Cardiac septum (tissue), 1 donor: ENCODE results near the gene PRDM5. TPM values are rescaled to one million over a fixed set of nuclear protein-coding genes. Genes with fewer than 3 reads are reported as not detected.

Experiments
- DNase-seq: peaks from one replicate; pipeline ENCODE4 v3.0.0-alpha.2; 2020; ENCODE audit warnings: low spot score
- intact Hi-C: fragments of 100-400 bp; cut with DNase I; formaldehyde crosslinking; loops from one replicate; pipeline ENCODE4 v1.14.0; 2022
- total RNA-seq: library from RNA; stranded (reverse); fragmentation: NEBNext Ultra II Directional; extraction: Animal tissue kit (Norgen Biotek cat#: 25700); gene quantifications from one replicate; pipeline ENCODE4 v1.2.1, GENCODE V29; 2021
- donor health status: DM: no; HTN: no; CAD: no.

Gene PRDM5
- total RNA-seq, 1 donor from 2014 or later: 24.3 TPM

GRCh38 chr4:120864969-120865368, 57.6 kb downstream of the PRDM5 start:
- intact Hi-C loops: no loop called here
- no peak for DNase-seq

DNA sequence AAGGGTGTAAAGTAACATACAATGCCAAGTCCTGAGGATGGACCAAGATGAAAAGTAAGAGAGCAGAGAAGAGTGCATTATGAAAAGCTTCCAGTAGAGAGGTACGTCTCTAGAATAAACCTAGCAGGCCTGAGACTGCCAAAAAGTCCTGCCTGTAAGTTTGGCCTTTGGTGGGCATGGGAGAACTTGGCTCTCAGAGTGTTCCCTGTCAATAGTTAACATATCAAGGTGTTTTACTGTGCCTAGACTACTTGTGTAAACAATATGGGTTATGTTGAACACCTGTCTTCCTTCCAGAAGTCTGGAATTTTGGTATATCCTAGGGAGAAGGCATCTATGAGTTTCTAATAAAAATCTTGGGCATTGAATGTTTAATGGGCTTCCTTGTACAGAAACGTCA, 60.1 kb downstream of the PRDM5 start:
- no peak for DNase-seq
- intact Hi-C loops: no loop called here

DNA sequence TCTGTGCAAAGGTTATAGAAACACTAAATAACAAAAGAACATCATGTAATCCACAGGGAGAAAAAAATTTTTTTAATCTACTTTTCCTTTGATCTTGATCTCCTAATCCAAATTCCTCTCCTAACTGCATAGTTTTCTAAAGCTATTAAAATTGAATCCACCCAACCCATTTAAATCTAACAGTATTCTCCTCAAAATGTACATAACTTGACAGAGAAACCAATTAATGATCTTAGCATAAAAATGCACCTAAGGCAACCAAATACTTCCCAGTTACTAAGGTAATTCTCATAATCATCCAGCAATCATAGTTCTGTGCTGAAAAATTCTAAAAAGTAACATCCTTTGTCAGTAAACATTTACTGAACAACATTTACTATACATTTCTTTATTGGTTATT, 60.7 kb downstream of the PRDM5 start:
- DNase-seq: no peak
- intact Hi-C loops: no loop called here

GRCh38 chr4:120858776-120859175, 63.8 kb downstream of the PRDM5 start:
- intact Hi-C loops: no loop called here

GRCh38 chr4:120857312-120857711, 65.2 kb downstream of the PRDM5 start:
- DNase-seq: no peak
- intact Hi-C loops: no loop called here

More at GRCh38 chr4:120858776-120859175, 63.8 kb downstream of the PRDM5 start:
- no peak for DNase-seq

GRCh38 chr4:120856294-120856693, 66.2 kb downstream of the PRDM5 start:
- DNase-seq: no peak
- intact Hi-C loops: no loop called here

DNA sequence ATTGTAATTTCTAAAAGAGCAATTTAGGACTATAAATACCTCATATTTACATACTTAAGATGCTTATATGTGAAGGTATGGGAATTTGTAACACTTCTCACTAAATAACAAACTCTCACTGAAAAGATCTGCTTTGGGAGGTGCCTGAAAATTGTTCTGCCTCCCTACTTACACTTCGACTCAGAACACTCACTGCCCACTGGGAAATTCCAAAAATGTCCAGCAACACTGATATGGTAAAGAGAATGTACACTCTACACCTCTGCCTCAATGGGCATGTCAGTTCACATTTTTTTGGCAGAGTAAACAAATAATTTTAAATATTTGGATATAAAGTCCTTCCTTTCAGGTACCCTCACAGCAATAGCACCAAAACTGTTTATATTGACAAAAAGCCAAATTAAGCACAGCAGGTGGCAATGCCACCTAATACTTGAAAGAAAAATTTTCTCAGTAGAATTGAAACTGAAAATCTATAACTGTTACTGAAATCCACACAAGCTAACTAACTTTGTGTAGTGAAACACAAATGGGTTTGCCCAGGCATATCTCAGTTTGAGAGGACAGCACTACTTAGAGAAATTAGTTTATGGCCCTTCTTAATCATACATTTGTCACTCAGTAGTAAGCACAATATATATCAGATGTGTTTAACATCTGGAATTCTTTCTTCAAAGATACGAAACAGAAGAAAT, 67.1 kb downstream of the PRDM5 start:
- DNase-seq: no peak
- intact Hi-C loops: no loop called here

DNA sequence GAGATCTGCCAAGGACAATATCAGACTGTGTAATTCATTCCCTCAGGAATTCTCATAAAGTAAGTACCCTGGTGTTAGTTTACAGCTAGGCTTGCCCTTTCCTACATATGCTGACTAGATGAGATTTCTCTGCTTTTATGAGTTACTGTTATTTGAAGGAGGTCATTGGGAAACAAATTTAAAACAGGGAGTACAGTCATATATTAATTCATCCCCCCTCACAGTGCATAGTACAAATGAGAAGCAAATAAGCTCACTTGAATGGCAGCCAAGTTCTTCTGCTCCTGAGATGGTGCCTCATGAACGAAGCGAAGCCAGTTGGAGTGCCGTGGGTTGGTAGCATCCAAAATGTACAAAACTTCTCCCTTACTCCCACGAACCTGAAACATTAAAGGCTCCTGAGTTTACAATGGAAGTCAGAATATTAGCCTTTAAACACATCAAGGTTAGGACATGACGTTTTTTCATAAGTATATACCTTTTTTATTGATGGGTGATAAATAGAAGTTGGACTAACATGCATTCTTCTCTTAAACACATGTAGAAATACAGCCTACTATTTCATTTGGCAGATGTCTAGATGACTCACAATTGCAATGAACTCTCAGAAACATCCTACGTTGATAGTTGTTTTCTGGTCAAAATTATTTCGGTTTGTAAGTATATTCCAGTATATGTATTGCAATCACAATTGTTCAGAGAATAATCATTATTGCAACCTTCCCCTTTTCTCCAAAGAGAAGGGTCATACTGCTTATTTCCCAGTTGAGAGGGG, 69.2 kb downstream of the PRDM5 start:
- intact Hi-C loops: no loop called here
- DNase-seq: no peak

DNA sequence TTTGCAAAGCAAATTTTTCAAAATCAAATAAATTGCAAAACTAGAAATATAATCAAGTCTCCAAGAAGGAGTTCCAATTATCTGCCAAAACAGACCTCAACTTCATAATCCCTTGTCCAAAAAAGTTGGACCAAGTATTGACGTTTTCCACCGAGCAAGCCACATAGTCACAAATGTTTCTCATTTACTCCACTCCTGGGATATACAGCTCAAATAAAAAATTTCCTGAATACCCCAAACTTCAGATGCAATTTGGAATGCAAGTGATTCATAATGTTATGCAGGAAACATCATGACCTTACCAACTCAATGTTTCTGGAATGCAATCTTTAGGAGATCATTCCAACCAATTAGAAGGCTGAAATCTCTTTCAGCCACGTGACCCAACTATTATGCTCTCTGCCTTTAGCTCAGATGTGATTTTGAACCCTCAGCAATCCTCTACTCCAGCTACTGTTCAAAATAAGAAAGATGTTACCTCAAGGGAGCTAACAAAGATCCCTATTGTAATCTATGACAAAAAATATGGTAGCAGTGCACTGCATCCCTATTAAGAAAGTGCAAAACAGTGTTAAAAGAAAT, 72.4 kb downstream of the PRDM5 start:
- intact Hi-C loops: no loop called here
- DNase-seq: no peak

- no peak for DNase-seq
- intact Hi-C loops: no loop called here
Observed at GRCh38 chr4:120847019-120847582, 75.4 kb downstream of the PRDM5 start.

DNA sequence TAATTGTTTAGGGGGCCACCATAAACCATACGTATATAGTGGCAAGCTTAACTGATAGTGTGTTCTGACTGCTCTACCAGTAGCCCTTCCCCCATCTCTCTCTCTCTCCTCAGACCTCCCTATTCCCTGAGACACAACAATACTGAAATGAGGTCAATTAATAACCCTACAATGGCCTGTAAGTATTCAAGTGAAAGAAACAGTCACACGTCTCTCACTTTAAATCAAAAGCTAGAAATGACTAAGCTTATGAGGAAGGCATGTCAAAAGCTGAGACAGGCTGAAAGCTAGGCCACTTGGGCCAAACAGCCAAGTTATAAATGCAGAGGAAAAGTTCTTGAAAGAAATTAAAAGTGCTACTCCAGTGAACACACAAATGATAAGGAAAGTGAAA, 78.0 kb downstream of the PRDM5 start:
- intact Hi-C loops: no loop called here
- DNase-seq: no peak

GRCh38 chr4:120843849-120844527, 78.5 kb downstream of the PRDM5 start:
- no peak for DNase-seq
- intact Hi-C loops: no loop called here

GRCh38 chr4:120842031-120842430, 80.5 kb downstream of the PRDM5 start:
- intact Hi-C loops: no loop called here
- no peak for DNase-seq

DNA sequence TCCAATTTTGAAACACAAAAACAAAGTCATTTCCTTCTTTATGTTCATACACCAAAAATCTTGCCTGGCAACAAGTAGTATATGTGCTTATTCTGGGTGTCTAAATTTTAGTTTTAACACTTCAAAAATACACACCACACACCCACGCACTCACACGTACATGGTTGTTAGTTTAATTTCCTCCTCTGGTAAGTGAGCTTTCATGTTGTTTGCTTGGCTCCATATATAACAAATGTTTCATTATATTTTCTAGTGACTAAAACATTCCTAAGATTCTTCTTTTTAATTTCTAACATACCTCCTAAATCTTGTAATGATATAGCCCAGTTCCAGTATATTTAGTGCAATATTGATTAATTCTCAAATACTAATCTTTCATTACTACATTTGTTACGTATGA, 80.9 kb downstream of the PRDM5 start:
- DNase-seq: no peak
- intact Hi-C loops: no loop called here

DNA sequence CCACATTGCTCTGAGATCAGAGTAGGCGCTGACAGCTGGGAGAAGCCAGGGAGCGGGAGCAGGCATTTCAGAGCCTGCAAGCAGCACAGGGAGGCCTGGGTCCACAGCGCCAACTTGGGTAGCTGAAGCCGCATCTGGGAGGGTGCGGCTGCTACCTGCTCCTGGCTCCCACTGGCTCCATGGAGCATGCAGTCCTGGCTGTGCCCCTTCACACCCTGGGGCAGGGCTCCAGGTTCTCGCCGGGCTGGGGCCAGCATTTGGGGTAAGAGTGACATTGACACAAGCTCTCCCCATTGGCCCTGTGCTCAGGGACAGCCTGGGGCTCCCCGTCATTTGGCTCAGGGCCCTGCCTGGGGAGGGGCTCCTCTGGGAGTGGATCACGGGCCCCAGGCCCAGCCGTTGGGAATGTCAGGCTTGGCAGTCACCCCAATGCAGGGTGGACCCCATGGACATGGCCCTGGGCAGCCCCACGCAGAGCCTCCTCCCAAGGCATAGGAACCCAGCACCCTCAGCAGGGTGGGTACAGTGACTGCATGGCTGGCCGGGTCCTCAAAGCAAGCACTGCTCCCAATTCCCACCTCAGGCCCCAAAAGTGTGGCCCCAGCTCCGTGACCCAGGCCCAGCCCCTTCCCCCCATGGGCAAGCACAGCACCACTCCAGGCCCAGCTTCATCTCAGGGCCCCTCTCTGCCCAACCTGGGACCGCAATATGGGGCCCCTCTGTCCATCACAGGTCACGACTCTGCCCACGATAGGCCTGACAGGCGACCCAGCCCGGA, 82.4 kb downstream of the PRDM5 start:
- no peak for DNase-seq
- intact Hi-C loops: no loop called here

- no peak for DNase-seq
- intact Hi-C loops: no loop called here
Observed at GRCh38 chr4:120839334-120839973, 83.1 kb downstream of the PRDM5 start.

- no peak for DNase-seq
- intact Hi-C loops: no loop called here
Observed at GRCh38 chr4:120838784-120839183, 83.7 kb downstream of the PRDM5 start.

DNA sequence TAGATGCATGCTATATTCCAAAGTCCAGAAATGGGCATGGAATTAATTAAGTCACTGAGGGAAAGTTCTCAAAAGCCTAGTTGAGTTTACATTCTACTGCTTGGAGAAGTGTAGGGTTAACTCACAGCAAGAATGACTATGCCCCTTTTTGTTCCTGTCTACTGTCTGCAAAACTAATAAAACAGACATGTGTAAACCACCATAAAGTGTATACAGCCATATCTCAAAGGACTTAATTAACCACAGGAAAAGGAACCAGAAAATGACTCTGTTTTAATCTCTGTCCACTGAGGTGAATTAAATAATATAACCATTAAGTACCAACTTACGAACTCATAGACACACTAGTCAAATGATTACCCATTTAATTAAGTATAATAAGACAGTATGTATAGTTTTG, 84.9 kb downstream of the PRDM5 start:
- no peak for DNase-seq
- intact Hi-C loops: no loop called here

GRCh38 chr4:120835342-120835741, 87.2 kb downstream of the PRDM5 start:
- no peak for DNase-seq
- intact Hi-C loops: no loop called here
